MCF 10A (cell line): ENCODE data around the gene MAP7. TPM values are rescaled to one million over a fixed set of nuclear protein-coding genes. Genes with fewer than 3 reads are reported as not detected.
"Not testable (repeated sequence)": the region's sequence is repeated elsewhere in the genome, so short reads cannot be mapped to it uniquely, and the experiment has no call there.

Experiments used
- BruUV-seq: library from RNA; stranded (reverse); fragments of 400-500 nt; replicated peaks from 2 replicates; lab custom pipeline; 2021; lab: Mats Ljungman, UMichigan
- CTCF ChIA-PET: fragments of 300-600 bp; sonication (Branson Sonifier 250); formaldehyde crosslinking; extraction: SDS; loops from one replicate; lab custom pipeline; 2021; ENCODE audit warnings: antibody characterized with exemption, inconsistent platforms; lab: Yijun Ruan, JAX
- POLR2A ChIA-PET: fragments of 300-600, 350-650 bp; sonication (Branson Sonifier 250); formaldehyde crosslinking; extraction: SDS; loops from one replicate; lab custom pipeline; 2020; ENCODE audit warnings: antibody characterized with exemption, inconsistent platforms; lab: Yijun Ruan, JAX
- DNase-seq: peaks from one replicate; pipeline ENCODE4 v3.0.0-alpha.2; 2018; ENCODE audit not compliant: unreplicated experiment
- H3K27ac Mint-ChIP-seq: one replicate; pipeline ENCODE4 v1.8.0; 2022; ENCODE audit warnings: mild to moderate bottlenecking, low read depth, mixed read lengths; ENCODE audit not compliant: unreplicated experiment
- H3K27me3 Mint-ChIP-seq: one replicate; pipeline ENCODE4 v1.8.0; 2022; ENCODE audit warnings: mixed read lengths; ENCODE audit not compliant: insufficient read depth, unreplicated experiment
- H3K36me3 Mint-ChIP-seq: one replicate; pipeline ENCODE4 v1.8.0; 2022; ENCODE audit warnings: mild to moderate bottlenecking, moderate library complexity, mixed read lengths; ENCODE audit not compliant: insufficient read depth, unreplicated experiment
- H3K4me1 Mint-ChIP-seq: one replicate; pipeline ENCODE4 v1.8.0; 2022; ENCODE audit warnings: mixed read lengths; ENCODE audit not compliant: insufficient read depth, unreplicated experiment
- H3K4me3 Mint-ChIP-seq: one replicate; pipeline ENCODE4 v1.8.0; 2022; ENCODE audit warnings: mild to moderate bottlenecking, moderate library complexity, mixed read lengths; ENCODE audit not compliant: unreplicated experiment
- H3K9me3 Mint-ChIP-seq: one replicate; pipeline ENCODE4 v1.8.0; 2022; ENCODE audit warnings: mixed read lengths; ENCODE audit not compliant: unreplicated experiment
- CTCF ChIP-seq: fragments of 200-600 bp; IDR thresholded peaks from one replicate; pipeline ENCODE4 v1.8.0; 2022; ENCODE audit warnings: antibody characterized with exemption, mild to moderate bottlenecking; ENCODE audit not compliant: unreplicated experiment
- intact Hi-C: fragments of 100-400 bp; cut with micrococcal nuclease; formaldehyde crosslinking; loops from 2 replicates; pipeline ENCODE4 v1.14.1; 2022
- total RNA-seq: library from RNA; stranded (reverse); gene quantifications from 2 replicates; pipeline ENCODE4 v1.2.3, GENCODE V29; 2022

The MAP7 gene
- total RNA-seq, 1 experiment from 2014 or later: 17.2 TPM

GRCh38 chr6:136382676-136383252, 167.5 kb downstream of the MAP7 start:
- CTCF ChIA-PET: no interaction called here
- no peaks in the 10 kb centered on the region for H3K4me1 Mint-ChIP-seq
- BruUV-seq: no TSS peak
- TF ChIP-seq CTCF: no peak
- intact Hi-C loops: no loop called here
- DNase-seq: no peak
- no peak overlapping the region for H3K4me3 Mint-ChIP-seq
- H3K36me3 Mint-ChIP-seq: no peaks in the 10 kb centered on the region
- no peaks in the 10 kb centered on the region for H3K9me3 Mint-ChIP-seq
- H3K27me3 Mint-ChIP-seq: no peaks in the 10 kb centered on the region
- POLR2A ChIA-PET: no interaction called here
- no peak overlapping the region for H3K27ac Mint-ChIP-seq

GRCh38 chr6:136378888-136379287, 171.3 kb downstream of the MAP7 start:
- POLR2A ChIA-PET: no interaction called here
- Mint-ChIP-seq H3K4me3 (no peak overlapping the region), H3K27me3 (no peaks in the 10 kb centered on the region), H3K9me3 (no peaks in the 10 kb centered on the region), H3K36me3 (no peaks in the 10 kb centered on the region), H3K27ac (no peak overlapping the region), H3K4me1 (no peaks in the 10 kb centered on the region)
- TF ChIP-seq CTCF: peak; percentile 27
- intact Hi-C loops: loop anchor here (1.0 kb wide), 1 partner anchor 168 kb away; no protein-coding TSS in a partner anchor
- BruUV-seq: no TSS peak
- CTCF ChIA-PET: interaction anchor here (0.6 to 2.3 kb wide), 9 partner anchors 9 to 173 kb away, joined by 3 to 15 read pairs (median 4); partner anchors contain the start of gene MAP7
- peak; percentile 39 for DNase-seq

GRCh38 chr6:136375836-136376235, 174.4 kb downstream of the MAP7 start:
- DNase-seq, H3K9me3 Mint-ChIP-seq, H3K27ac Mint-ChIP-seq, H3K4me3 Mint-ChIP-seq, H3K27me3 Mint-ChIP-seq, POLR2A ChIA-PET, H3K4me1 Mint-ChIP-seq, intact Hi-C loops, BruUV-seq, H3K36me3 Mint-ChIP-seq: not testable (repeated sequence)
- CTCF ChIA-PET: interaction anchor here (0.6 to 2.7 kb wide), 7 partner anchors 18 to 186 kb away, joined by 3 to 14 read pairs (median 4); partner anchors contain the start of gene MAP7

GRCh38 chr6:136371959-136372358, 178.3 kb downstream of the MAP7 start:
- Mint-ChIP-seq H3K9me3 (no peaks in the 10 kb centered on the region), H3K4me1 (no peaks in the 10 kb centered on the region), H3K36me3 (no peaks in the 10 kb centered on the region), H3K27ac (no peak overlapping the region), H3K4me3 (no peak overlapping the region), H3K27me3 (no peaks in the 10 kb centered on the region)
- no peak for DNase-seq
- ChIA-PET CTCF (interaction anchor here (0.9 to 1.7 kb wide), 2 partner anchors 14 to 179 kb away, joined by 3 read pairs; partner anchors contain the start of gene MAP7), POLR2A (interaction anchor here (1.0 kb wide), 1 partner anchor 15 kb away, joined by 4 read pairs; no protein-coding TSS in a partner anchor)
- no peak for TF ChIP-seq CTCF
- BruUV-seq: no TSS peak
- intact Hi-C loops: no loop called here
